ENCODE data around the gene RPRD1A.
"Not testable (repeated sequence)": the region's sequence is repeated elsewhere in the genome, so short reads cannot be mapped to it uniquely, and the experiment has no call there.

GRCh38 chr18:36092116-36092515, 24.8 kb upstream of the RPRD1A start:
- not testable (repeated sequence) for TF ChIP-seq POLR2A, TAF1 (IDR thresholded peaks at IDR 0.05; ENCODE audit: low read depth, low read length)
